ENCODE results near the gene SLC6A7. TPM values are rescaled to one million over a fixed set of nuclear protein-coding genes. Genes with fewer than 3 reads are reported as not detected.
A peak's percentile ranks its signal among the peaks of the same experiment; 100 is the strongest.

SLC6A7 gene
- total and polyA plus RNA-seq, 12 donors = not detected

DNA sequence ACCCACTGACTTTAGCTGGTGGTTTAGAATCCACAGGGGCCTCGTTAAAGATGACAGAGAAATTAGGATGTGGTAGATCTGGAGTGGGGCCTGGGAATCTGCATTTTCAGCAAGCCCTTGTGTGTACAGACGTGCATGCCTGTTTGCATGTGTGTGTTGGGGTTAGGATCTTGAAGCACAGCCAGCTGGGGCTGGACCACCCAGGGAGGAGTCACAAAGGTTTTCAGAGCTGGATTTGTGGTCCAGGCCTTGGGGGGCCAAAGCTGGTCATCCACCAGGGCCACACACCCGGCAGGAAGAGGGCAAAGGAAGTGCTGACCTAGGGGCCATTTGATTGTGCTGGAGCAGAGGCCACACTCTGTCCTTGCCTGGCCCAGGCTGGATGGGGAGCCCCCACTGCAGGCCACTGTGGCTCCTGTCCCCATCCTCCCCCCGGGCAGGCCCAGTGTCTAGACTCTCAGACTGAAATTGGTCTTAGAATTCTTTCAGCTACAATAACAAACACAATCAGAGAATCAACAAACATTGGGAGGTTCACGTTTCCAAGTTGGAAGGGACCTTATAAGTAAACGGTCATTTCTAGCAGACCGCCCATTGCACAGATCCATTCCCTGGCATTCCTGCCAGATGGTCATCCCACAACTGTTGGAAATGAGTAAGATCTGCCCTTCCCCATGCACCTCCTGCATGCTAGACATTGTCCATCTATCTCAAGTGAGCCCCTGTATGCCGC lies 13.0 kb upstream of the SLC6A7 start:
- Histone ChIP-seq H3K27me3 (no peaks in the 10 kb centered on the region), H3K4me3 (no peak overlapping the region), H3K4me1 (replicated peaks in 1 of 2) (peaks cover 0 to 7% of the 10 kb centered on the region in 2 donors), H3K9me3 (replicated peaks in 1 of 3) (no peaks in the 10 kb centered on the region), H3K27ac (no peak overlapping the region), H3K36me3 (replicated peaks in 1 of 2) (no peaks in the 10 kb centered on the region)
- intact Hi-C loops (cut with DNase I) = no loop called here
- WGBS, 4 donors = 70 to 75% (median 71%) methylated on average over 7 to 8 of the region's 8 CpGs
- no peak for DNase-seq
- TF ChIP-seq POLR2A (IDR thresholded peaks at IDR 0.05) (no peak), CTCF (IDR thresholded peaks at IDR 0.05) (no peak)

GRCh38 chr5:150177721-150178120 lies 12.1 kb upstream of the SLC6A7 start:
- H3K9me3 ChIP-seq (replicated peaks in 1 of 3) = no peaks in the 10 kb centered on the region
- no peaks in the 10 kb centered on the region for H3K36me3 ChIP-seq (replicated peaks in 1 of 2)
- no peak overlapping the region for H3K27ac ChIP-seq
- no peak for DNase-seq
- 71 to 74% (median 73%) methylated on average over 4 of the region's 4 CpGs; no CpG with 5 or more reads in 1 of the 4 donors for WGBS, 4 donors
- TF ChIP-seq CTCF (IDR thresholded peaks at IDR 0.05) (no peak), POLR2A (IDR thresholded peaks at IDR 0.05) (no peak)
- no peak overlapping the region for H3K4me3 ChIP-seq
- intact Hi-C loops (cut with DNase I) = no loop called here
- peaks cover 0 to 7% of the 10 kb centered on the region in 2 donors for H3K4me1 ChIP-seq (replicated peaks in 1 of 2)
- no peaks in the 10 kb centered on the region for H3K27me3 ChIP-seq

DNA sequence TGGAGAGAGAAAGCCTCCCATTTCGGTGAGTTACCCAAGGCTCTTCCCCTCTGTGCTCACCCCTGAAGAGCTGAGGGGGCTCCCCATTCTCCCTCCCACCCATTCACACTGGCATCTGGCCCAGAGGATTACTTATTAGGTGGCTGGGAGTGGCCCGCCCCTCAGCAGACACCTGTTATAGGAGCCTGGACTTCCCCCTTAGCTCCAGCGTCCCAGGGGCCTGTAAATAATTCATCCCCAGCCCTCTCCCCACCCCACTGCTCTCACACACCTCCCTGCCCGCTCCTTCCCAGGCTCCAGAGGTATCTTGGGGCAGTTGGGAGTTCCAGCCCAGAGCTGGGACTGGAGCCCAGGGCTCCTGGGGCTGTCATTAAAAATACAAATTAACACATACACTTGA lies 11.6 kb upstream of the SLC6A7 start:
- intact Hi-C loops (cut with DNase I) = no loop called here
- Histone ChIP-seq H3K27me3 (no peaks in the 10 kb centered on the region), H3K4me3 (no peak overlapping the region), H3K27ac (no peak overlapping the region), H3K4me1 (replicated peaks in 1 of 2) (peaks cover 0 to 7% of the 10 kb centered on the region in 2 donors), H3K36me3 (replicated peaks in 1 of 2) (no peaks in the 10 kb centered on the region), H3K9me3 (replicated peaks in 1 of 3) (no peaks in the 10 kb centered on the region)
- 63 to 89% (median 67%) methylated on average over 2 to 4 of the region's 4 CpGs for WGBS, 4 donors
- DNase-seq = no peak
- no peak for TF ChIP-seq POLR2A (IDR thresholded peaks at IDR 0.05)
- no peak for TF ChIP-seq CTCF (IDR thresholded peaks at IDR 0.05)

- Histone ChIP-seq H3K36me3 (replicated peaks in 1 of 2) (no peaks in the 10 kb centered on the region), H3K27me3 (no peaks in the 10 kb centered on the region), H3K4me1 (replicated peaks in 1 of 2) (peaks cover 0 to 7% of the 10 kb centered on the region in 2 donors), H3K4me3 (no peak overlapping the region), H3K9me3 (replicated peaks in 1 of 3) (no peaks in the 10 kb centered on the region), H3K27ac (peak overlapping the region in 1 of 5 donors; percentile 82)
- DNase-seq = no peak
- intact Hi-C loops (cut with DNase I) = no loop called here
- 74 to 95% (median 88%) methylated on average over 4 to 7 of the region's 7 CpGs for WGBS, 4 donors
- TF ChIP-seq CTCF (IDR thresholded peaks at IDR 0.05) (no peak), POLR2A (IDR thresholded peaks at IDR 0.05) (no peak)
Measured at GRCh38 chr5:150179019-150179620, 10.7 kb upstream of the SLC6A7 start.
